ENCODE results near the gene GRHL1.

- TF ChIP-seq EZH2 (IDR thresholded peaks at IDR 0.05) (no peak), POLR2AphosphoS5 (IDR thresholded peaks at IDR 0.05; ENCODE audit: borderline replicate concordance, low read depth, low read length) (no peak)
Measured at GRCh38 chr2:9952286-9952737, 819 bp downstream of the GRHL1 start.
